Measurements from ENCODE around the gene RPA3.

The RPA3 gene

DNA sequence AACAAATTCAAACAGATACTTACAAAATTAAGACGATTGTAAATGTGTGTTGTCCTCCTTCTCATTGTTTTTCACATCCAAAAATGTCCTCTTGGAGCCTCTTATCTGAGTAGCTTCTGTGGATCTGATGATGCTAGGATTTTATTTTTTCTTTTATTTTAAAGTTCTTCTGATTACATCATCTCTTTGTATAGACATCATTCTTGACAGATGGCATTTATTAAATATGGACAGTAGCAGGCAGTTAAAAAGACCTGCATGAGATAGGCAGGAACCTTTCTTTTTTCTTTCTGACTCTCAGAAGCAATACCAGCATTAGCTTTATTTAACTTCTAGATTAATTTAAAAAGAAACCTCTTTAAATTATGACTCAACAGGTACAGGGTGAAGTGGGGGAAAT is at the start of gene RPA3:
TSS of gene RPA3 (minus strand) at position 116 of the 400 bp plus-strand sequence. CDS start 78,189 bp downstream, outside the sequence.
- no peak for DNase-seq

DNA sequence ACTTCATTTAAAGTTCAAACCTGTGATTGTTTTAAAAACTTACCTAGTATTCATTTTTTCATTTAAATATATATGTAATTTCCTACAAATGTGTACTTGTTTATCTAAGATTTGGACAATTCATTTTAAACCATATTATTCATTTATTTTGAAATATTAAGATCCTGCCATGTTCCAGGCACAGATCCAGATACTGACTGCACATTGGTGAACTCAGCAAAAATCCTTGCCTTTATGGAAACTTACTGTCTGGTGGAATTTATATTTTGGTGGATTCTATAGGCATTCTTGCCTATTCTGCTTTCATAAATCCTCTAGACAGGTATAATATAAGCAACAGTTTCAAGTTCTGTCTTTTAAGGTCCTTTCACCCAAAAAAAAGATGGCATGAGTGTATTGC is 48.3 kb upstream of the RPA3 start:
- DNase-seq, result no peak

DNA sequence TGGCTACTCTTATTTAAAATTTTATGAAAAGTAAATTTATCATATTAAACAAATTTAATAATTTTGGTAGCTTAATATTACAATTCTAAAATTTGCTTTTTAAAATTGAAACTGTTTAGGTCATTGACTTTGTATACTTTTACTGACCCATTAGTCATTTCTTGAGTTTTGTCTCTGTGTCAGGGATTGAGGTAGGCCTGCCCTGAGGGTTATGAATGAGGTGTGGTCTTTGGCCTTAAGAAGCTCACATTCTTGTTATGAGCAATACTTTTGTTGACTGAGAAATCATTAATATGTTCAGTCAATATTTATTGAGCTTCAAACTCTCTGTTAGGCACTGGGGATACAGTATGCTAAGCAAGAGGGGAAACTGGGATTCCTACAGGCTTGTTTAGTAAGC is 47.0 kb upstream of the RPA3 start:
- no peak for DNase-seq

DNA sequence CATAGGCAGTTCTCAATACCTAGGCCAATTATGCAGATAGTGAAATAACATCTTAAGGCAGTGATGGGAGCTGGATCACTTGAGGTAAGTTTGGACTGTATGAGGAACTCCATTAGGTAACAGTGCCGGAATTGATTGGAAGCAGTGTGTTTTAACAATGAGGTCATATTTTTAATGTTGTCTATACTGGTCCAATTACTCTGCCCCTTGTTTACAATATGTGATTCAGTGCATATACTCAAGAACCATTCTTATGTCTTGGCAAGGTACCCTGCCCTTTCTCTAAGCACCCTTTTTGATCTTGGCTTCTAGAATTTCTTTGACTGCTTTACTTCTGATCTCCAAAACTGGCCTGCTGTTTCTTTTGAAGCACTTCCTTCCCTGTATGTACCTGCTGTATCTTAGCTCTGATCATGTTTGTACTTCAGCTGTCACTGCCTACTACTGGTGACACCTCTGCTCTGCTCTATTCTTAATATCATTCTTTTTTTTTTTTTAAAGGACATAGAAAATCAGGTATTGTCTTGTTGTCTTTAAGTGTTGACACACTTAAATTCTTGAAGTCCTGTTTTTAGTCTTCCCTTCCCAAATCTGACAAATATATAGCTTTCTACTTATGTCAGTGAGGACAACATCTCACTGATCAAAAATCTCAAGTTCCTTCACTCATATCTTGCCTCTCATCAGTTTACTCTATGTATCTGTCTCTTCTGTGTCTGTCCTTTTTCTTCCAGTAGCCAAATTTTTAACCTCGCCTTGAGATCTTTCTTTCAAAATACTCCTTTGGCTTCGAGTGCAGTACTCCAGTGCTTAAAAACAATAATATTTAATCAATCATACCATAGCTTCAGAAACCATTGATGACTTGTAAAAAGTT is 46.4 kb upstream of the RPA3 start:
- DNase-seq, result peak; percentile 14

DNA sequence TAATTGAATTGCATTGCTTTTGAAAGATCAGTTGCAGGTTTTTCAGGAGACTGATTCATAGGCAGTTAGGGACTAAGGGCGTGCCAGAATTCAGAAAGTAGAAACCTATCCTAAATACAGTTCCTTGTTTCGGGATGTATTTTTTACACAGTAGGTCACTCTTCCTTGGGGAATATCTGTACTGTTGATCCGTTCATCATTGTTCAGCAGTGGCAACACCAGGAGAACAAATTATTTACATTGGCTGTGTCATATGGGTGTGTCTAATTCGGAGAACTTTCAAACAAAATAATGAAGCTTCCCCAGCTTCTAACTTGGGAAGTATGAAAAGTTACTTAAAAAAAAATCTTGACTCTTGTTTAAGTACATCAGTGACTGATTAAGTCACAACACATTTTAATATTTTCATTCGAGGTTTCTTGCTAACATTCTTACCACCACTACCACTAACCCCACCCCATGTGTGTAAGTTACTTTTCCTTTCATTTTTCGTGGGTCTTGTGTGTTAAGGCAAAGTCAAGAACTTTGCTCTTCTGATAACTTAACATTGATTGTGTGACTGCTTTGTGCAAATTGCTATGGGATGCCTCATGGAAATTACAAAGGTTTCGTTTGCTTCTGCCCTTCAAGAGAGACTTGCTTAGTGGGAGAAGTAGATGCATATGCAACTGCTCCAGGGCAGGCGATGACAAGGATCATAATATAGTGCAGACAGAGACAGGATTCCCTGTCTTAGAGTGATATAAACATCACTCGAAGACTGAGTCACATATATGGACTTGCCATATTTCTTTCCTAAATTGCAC is 43.8 kb upstream of the RPA3 start:
- no peak for DNase-seq

DNA sequence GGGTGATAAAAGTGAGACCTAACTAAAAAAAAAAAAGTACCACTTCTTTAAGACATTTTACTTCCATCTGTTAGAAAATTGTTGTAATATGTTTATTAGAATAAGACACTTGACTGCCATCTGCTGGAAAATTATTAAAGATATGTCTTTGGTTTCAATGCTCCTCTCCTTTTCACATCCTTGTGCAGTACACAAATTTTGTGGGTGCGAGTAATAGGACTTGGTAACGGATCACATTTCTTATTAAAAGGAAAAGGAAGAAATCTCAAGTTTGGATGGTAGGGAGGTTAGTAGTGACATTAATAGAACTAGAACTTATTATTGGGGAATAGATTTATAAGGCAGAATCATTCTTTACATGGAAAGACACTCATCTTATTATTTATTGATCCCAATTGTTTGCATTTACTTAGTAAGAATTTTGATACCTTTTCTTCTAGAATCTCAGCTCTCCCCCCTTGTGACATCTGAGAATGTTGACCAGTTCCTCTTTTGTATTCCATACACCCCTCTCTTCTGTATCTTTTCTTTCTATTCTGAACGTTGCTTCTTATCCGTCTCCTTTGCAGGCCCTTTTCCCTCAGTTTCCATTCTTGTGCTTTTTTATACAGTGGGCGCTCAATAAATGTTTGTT is 43.0 kb upstream of the RPA3 start:
- DNase-seq, result no peak

DNA sequence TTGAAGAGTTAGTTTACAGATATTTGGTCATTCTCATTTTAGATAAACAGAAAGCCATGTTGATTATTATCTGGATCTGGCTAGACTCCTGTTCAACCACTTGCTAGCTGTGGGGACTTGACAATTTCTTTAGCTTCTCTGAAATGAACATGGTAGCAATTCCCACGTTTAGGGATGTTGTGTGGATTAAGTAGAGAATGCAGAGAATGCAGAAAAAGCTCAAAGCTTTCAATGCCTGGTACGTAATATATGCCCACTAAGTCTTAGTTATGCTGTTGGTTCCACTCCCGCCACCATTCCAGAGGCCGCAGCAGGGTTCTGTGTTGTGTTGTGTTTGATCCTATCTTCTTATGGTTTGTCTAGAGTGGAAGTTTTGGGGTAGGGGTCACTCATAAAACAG is 39.2 kb upstream of the RPA3 start:
- no peak for DNase-seq

DNA sequence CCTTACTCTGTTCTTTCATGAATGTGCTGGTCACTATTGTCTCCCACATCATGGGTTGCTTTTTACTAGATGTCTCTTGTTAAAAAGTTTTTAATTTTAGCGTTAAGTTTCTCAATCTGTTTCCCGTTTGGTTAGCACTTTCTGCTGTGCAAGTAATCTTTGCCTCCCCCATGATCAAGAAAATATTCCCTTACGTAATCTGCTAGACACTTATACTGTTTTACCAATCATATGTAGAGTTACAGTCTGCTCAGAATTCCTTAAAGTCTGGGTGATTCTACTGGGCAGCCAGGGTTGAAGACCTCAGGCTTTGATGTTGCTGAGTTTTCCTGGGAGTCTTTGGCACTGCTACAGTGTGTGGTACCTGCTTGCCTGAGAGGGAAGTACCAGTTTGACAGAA is 38.2 kb upstream of the RPA3 start:
- DNase-seq, result no peak

DNA sequence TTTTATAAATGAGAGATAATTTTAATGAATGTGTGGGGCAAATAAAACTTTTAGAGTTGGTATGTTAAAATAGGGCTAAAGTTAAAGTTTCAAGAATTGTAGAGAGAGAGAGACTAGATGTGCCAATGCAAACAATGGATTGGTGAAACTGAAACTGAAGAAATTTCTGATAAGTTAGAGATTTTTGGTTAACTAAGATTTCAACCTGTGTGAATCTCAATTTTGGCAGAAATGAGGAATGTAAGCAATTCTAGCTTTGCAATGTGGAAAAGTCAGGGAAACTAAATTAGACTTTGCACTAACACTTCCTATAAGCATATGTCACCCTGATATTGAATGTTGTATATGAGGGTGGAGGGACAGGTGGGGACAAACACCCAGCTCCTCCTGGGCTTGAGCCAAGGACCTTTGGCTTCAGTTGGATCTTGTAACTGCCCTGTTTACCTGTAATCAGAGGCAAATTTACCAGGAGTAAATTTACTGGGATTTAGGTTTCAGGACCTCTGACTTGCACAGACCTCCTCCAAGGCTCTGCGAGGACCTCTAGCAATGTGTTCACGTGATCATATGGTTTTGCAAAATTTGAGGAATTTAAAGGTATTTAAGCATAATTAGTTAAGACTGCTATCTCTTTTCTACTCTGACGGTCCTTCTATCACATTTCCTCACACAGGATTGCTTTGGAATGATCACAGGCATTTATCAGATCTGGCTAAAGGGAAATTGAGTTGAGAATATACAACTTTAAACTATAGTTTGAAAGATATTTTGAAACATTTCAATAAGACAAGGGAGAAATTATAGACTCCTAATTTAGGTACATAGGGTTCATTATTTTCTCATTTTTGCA is 33.1 kb upstream of the RPA3 start:
- no peak for DNase-seq

DNA sequence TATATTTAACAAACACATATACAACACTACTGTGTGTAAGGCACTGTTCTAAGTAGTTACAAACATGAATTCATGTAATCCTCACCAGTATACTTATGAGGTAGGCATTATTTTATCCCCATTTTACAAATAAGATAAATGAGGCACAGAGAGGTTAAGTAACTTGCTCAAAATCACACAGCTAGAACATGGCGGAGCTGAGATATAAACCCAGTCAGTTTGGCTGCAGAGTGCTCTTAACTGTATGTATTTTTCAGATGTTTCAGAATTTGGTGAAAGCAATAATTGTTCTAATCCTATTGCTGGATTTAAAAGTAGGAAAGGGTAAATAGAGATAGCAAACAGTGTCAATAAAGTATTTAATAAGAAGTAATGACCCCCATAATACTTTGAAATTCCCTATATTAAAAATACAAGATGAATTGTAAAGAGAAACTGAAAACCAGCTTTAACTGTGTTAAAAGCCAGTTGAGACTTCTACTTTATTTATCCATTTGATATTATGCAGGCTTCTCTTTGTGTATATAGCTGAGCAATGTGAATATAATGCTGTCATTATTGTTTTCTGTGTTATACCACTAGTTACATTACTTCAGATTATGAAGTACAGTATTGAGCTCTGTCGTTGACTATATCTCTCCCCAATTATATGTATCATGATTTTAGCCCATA is 32.3 kb upstream of the RPA3 start:
- no peak for DNase-seq

DNA sequence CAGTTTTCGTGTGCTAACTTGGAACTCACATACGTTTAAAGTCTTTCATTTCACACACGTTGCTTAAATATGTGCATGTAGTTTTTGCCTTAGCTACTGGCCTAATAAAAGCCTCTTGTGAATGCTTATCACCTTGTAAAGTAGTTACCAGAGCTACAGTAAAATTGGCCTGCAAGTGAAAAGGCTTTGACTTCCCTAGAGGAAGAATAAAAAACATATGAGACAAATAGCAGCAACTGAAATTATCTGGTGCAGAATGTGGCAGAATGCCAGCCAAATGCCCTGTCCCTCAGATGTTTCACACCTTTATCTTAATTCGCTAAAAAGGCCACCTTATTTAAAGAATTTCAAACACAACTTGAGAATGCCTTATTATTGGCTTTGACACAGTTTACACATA is 28.1 kb upstream of the RPA3 start:
- no peak for DNase-seq

DNA sequence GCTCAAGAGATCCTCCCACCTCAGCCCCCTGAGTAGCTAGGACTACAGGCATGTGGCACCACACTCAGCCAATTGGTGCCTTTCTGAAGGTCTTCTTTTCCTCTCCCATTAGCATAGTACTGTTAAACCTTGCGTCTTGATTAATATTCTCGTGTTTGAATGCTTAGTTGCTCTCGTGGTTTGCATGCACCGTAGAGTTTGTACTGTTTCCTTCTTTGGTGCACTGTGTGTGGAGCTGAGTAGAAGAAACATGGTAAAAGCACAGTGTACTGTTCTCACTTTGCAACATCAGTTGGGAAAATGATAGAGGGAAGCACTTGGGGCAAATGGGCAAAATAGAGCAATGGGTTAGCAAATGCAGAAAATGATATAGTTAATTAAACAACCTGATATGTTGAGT is 27.6 kb upstream of the RPA3 start:
- no peak for DNase-seq

DNA sequence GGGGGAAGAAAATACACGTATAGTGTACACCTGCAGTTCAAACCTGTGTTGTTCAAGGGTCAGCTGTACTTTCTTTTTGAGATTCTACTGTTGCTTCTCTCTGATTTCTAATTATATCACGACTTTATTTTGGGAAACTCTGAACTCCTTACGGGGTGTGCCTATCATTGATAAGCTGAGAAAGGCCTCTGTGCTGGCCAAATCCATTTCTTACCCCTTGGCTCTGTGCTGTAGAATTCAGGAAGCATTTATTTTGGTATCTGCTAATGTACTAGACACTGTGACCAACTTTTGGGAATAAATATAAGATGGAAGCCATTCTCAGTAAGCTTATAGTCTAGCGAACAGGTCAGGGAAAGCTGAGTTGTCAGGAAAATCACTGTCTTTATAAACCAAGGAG is 26.9 kb upstream of the RPA3 start:
- no peak for DNase-seq

DNA sequence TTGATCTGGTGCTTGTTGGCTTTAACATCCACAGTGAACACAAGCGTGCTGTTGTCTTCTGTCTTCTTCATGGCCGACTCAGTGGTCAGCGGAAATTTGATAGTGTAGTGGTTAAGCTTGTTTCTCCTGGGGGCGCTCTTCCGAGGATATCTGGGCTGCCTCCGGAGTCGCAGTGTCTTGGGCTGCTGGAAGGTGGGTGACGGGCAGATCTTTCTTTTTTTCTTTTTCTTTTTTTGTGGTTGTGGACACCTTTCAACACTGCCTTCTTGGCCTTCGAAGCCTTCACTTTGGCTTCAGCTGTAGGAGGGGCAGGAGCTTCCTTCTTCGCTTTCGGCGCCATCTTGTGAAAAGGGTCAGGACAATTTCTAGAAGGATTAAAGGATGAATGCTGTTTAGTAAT is 23.8 kb upstream of the RPA3 start:
- no peak for DNase-seq

DNA sequence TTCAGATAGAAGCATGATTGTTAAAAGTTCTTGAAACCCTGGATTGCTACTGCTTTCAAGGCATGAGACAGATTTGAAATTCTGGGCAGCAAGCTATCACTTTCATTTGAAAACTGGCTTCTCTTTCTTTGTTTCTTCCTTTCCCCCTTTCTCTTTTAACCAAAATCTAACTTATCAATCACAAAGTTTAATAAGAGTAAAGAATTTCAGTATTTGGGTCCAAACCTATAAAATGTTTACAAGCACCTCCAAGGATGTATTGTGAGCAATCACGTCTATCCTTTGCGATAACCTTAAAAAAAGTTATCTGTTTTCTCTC is 21.6 kb upstream of the RPA3 start:
- no peak for DNase-seq

DNA sequence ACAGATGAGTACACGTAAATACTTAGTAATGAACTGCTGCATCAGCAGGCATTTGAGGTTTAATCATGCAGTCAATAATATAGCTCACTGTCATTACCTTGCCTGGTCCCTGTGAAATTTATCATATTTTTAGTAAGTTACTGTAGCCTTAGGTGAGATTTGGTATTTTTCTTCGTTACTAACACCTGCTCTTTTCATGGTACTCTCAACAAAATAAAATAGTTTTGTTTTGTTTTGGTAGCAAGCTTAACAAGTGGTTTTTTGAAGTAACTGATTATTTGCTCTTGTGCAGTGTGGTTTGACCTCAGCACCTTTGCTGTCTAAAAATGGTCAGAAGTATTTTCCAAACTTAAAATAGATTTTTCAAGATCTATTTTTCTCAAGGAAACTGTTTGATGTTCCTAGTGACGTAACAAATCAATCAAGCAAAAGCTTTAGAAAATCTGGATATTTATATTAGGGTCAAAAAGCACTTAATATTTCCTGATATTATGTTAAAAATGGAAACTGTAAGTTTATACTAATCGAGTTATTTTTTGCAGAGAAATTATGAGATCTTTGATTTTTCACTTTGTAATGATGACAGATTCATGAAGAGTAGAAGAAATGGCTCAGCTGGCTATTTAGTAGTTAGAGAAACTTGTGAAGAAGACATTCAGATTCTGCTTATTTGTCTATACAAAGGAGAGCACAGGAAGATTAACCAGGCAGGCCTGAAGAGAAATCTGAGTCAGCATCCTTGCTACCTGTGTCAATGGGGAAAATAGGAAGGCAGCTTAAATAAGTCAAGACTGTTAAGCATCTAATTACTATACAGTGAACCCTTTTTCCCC is 21.0 kb upstream of the RPA3 start:
- no peak for DNase-seq

DNA sequence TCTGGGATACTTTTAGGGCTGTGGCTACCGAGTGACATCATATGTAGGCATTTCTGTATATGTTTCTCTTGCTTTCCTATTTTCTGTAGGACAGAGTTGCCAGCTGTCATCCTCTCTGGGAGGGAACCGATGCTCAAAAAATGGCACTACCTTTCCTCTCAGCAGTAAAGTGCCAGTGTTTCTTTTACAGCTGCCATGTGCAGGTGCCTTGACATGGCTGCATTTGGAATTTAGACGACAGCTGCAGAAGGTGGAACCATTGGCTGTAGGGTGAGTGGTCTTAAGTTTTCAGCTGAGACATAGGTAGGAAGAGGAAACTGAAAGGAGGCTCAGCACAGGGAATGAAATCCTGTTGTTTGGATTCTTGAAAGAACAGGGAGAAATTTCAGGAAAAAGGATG is 20.2 kb upstream of the RPA3 start:
- no peak for DNase-seq

DNA sequence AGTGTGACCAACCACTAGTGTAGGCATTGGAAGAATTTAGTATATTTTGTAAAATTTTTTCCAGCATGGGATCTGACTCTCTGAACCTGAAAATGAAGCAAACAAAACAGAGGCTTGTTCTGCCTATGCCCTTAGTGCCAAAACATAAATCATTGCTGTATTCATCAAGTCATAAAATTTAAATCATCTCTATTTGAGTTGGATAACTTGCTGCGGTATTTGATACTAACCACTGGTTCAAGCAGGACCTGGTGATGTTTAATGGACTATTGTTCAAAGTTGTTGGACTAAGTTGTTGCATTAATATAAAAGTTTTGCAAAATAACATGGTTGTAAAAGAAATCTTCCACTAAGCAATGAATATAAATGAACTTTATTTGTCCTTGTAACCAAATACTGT is 19.8 kb upstream of the RPA3 start:
- no peak for DNase-seq

DNA sequence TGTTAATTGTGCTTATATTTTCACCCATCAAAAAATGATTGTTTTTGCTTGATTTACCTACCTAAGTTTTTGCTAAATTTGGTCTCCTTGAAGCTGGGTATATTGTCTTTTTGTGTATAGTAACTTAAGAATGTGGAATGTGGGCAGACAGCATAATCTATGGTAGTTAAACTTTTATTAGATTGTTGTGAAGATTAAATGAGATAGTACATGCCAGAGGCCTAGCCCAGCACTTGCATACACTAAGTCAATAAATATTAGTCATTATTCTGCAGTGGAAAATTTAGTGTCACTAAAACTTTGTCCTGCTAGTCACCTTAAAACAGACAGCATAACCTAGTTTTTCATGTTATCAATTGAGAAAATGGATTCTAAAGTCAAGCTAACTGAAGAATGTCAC is 19.3 kb upstream of the RPA3 start:
- no peak for DNase-seq

DNA sequence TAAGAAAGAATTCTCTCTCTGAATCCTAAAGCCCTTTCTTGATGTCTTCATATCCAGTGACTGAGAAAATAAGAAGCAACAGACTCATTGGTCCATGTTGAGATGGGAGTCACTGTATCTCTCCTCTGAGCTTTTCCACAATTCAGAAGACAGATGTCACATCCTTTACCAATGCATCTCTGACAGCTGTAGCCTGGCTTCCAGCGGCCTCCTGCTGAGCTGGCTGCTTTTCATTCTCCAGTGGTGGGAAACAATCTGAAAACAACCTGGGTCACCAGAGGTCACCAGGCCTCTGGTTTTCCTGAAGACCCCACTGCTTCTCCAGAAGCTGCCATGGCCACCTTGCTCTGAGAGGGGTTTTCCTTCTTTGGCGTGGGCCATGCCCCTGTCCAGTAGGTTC is 18.3 kb upstream of the RPA3 start:
- DNase-seq, result no peak

DNA sequence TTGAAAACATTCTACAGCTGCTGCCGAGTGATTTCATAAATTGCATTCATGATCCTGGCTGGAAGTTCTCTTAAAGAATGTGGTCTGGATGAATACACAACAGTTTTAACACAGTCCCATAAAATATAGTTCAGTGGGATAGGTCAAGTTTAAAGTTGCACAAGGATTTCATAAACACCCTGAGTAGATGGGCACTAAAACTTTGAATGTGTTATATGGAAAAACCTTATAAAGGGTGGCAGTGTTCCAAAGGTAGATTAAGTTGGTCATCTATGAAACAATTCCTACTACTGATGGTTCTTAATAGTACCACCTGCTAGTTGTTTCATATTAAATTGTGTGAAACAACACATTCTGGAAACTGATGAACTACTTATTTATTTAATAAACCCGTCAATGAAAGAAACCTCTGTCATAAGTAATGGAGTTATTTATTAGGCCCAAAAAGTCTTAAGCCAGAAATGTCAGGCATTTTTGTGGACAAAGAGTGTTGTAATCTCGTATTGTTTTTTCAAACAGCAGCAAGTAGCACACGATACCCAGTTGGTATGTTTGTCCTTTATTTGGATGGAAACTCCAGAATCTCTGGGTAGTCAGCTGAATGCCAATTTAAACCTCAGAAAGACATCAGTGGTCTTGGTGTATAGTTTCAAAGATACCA is 14.3 kb upstream of the RPA3 start:
- no peak for DNase-seq
